GM19372 (cell line): ENCODE data around the gene CD180.

Experiments used
- ATAC-seq: cut with Tn5 transposase; IDR thresholded peaks from one replicate; pipeline ENCODE4 v1.9.1; 2021; ENCODE audit warnings: mild to moderate bottlenecking, low read depth, moderate library complexity; ENCODE audit not compliant: unreplicated experiment

The CD180 gene

GRCh38 chr5:67135381-67135984, 61.1 kb downstream of the CD180 start:
- no peak for ATAC-seq

- ATAC-seq = no peak
Measured at GRCh38 chr5:67133776-67134175, 62.8 kb downstream of the CD180 start.

GRCh38 chr5:67133217-67133616, 63.4 kb downstream of the CD180 start:
- no peak for ATAC-seq

- no peak for ATAC-seq
Measured at GRCh38 chr5:67129768-67130167, 66.8 kb downstream of the CD180 start.
